Measurements from ENCODE around the gene NASP.

NASP gene

GRCh38 chr1:45620588-45621500 is 37.0 kb downstream of the NASP start:
- peak; percentile 11 for DNase-seq (ENCODE audit: low spot score)

- DNase-seq (ENCODE audit: low spot score): no peak
These were observed 37.6 kb downstream of the NASP start for GRCh38 chr1:45621501-45621836.

GRCh38 chr1:45621895-45622523 is 38.2 kb downstream of the NASP start:
- no peak for DNase-seq (ENCODE audit: low spot score)

GRCh38 chr1:45622524-45623394 is 38.9 kb downstream of the NASP start:
- no peak for DNase-seq (ENCODE audit: low spot score)

- DNase-seq (ENCODE audit: low spot score): peak; percentile 16
These were observed 40.1 kb downstream of the NASP start, which contains the start of gene CCDC17 for GRCh38 chr1:45623972-45624371. Gene CCDC17 (minus strand): TSS chr1:45624054. CDS start chr1:45623909, 145 bp downstream.

GRCh38 chr1:45629035-45629434 is 45.2 kb downstream of the NASP start:
- DNase-seq (ENCODE audit: low spot score): no peak

GRCh38 chr1:45630429-45630828 is 46.6 kb downstream of the NASP start:
- DNase-seq (ENCODE audit: low spot score): no peak

- DNase-seq (ENCODE audit: low spot score): no peak
These were observed 51.4 kb downstream of the NASP start for GRCh38 chr1:45635211-45635610.

- no peak for DNase-seq (ENCODE audit: low spot score)
These were observed 56.5 kb downstream of the NASP start for GRCh38 chr1:45640293-45640692.

- DNase-seq (ENCODE audit: low spot score): no peak
These were observed 59.5 kb downstream of the NASP start for GRCh38 chr1:45643321-45643720.

- peak; percentile 6 for DNase-seq (ENCODE audit: low spot score)
These were observed 60.1 kb downstream of the NASP start for GRCh38 chr1:45643978-45644377.

- DNase-seq (ENCODE audit: low spot score): no peak
These were observed 60.8 kb downstream of the NASP start for GRCh38 chr1:45644661-45645060.

GRCh38 chr1:45647248-45648021 is 63.6 kb downstream of the NASP start:
- DNase-seq (ENCODE audit: low spot score): no peak

- DNase-seq (ENCODE audit: low spot score): peak; percentile 43
These were observed 70.9 kb downstream of the NASP start for GRCh38 chr1:45654540-45655280.

- DNase-seq (ENCODE audit: low spot score): no peak
These were observed 72.9 kb downstream of the NASP start for GRCh38 chr1:45656573-45657226.

GRCh38 chr1:45658171-45658570 is 74.3 kb downstream of the NASP start:
- no peak for DNase-seq (ENCODE audit: low spot score)

GRCh38 chr1:45659222-45659621 is 75.4 kb downstream of the NASP start:
- no peak for DNase-seq (ENCODE audit: low spot score)

GRCh38 chr1:45660336-45660735 is 76.5 kb downstream of the NASP start:
- no peak for DNase-seq (ENCODE audit: low spot score)

- DNase-seq (ENCODE audit: low spot score): no peak
These were observed 83.0 kb downstream of the NASP start for GRCh38 chr1:45666836-45667235.

GRCh38 chr1:45667321-45668111 is 83.7 kb downstream of the NASP start:
- no peak for DNase-seq (ENCODE audit: low spot score)
